Spinal cord (tissue), 10 donors: ENCODE data around the gene SLAMF7. TPM values are rescaled to one million over a fixed set of nuclear protein-coding genes. Genes with fewer than 3 reads are reported as not detected.
"Not testable (repeated sequence)": the region's sequence is repeated elsewhere in the genome, so short reads cannot be mapped to it uniquely, and the experiment has no call there.

Source experiments
- DNase-seq, 6 donors: peaks; one replicate each; pipeline versions ENCODE4 v3.0.0 to v3.0.0-alpha.2; 2013 to 2015; ENCODE audit warnings: low spot score in 6 of 6, low read depth in 4 of 6
- H3K27ac ChIP-seq: one replicate; pipeline ENCODE4 v1.5.1; 2013; ENCODE audit warnings: low read depth, low read length, control low read depth
- H3K27me3 ChIP-seq: one replicate; pipeline ENCODE4 v1.6.1; 2013; ENCODE audit warnings: low read length; ENCODE audit not compliant: control insufficient read depth, insufficient read depth
- H3K36me3 ChIP-seq: one replicate; pipeline ENCODE4 v1.6.1; 2013; ENCODE audit warnings: low read length; ENCODE audit not compliant: control insufficient read depth, insufficient read depth
- H3K4me1 ChIP-seq: one replicate; pipeline ENCODE4 v1.6.1; 2013; ENCODE audit warnings: low read length; ENCODE audit not compliant: control insufficient read depth, insufficient read depth
- H3K4me3 ChIP-seq: one replicate; pipeline ENCODE4 v1.5.1; 2013; ENCODE audit warnings: low read depth, low read length, control low read depth
- H3K9me3 ChIP-seq: one replicate; pipeline ENCODE4 v1.6.1; 2013; ENCODE audit warnings: low read length; ENCODE audit not compliant: control insufficient read depth, insufficient read depth
- WGBS: methylation state at CpG from one replicate; pipeline ENCODE4 v1.1.5; 2013; ENCODE audit warnings: missing lambda C conversion rate; ENCODE audit not compliant: insufficient coverage; 5-methylcytosine and 5-hydroxymethylcytosine counted together
- polyA plus RNA-seq, 2 donors: library from polyadenylated mRNA; unstranded; fragments of 120-200 nt; gene quantifications; one replicate each; pipeline ENCODE4 v1.2.1, GENCODE V29; 2013; ENCODE audit not compliant: insufficient read length in 2 of 2
- total RNA-seq, 2 donors: library from RNA; depleted of rRNA in 1 of 2; stranded (reverse); fragments of 120-200 nt in 1 of 2; fragments of >200 nt in 1 of 2; gene quantifications; one replicate each; pipeline versions ENCODE4 v1.2.3 to v1.2.4, GENCODE V29; 2013 to 2014
- donor health status: healthy.

SLAMF7 gene
- total and polyA plus RNA-seq, 4 donors, result 0.11 to 0.59 TPM; not detected in 2

DNA sequence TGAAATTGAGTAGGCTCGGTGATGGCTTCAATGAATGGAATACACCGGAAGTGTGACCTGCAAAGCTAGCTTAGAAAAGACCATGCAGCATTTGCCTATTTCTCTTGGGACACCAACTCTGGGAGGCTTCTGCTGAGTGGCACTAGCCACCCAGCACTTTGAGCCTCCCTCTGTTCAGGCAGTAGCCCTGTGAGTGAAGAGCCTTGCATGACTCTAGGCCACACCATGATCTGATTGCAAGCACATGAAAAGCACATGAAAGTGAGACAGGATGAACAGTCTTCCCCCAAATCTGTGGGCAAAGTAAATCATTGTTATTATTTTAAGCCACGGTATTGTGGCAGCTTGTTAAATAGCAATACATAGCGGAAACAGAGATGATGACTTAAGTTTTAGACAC lies 30.2 kb upstream of the SLAMF7 start:
- no peak for DNase-seq
- Histone ChIP-seq H3K4me3 (no peak overlapping the region), H3K9me3 (no peaks in the 10 kb centered on the region), H3K27me3 (no peaks in the 10 kb centered on the region), H3K4me1 (no peaks in the 10 kb centered on the region), H3K27ac (no peak overlapping the region), H3K36me3 (no peaks in the 10 kb centered on the region)
- WGBS, result 75% methylated on average over 4 of the region's 4 CpGs

DNA sequence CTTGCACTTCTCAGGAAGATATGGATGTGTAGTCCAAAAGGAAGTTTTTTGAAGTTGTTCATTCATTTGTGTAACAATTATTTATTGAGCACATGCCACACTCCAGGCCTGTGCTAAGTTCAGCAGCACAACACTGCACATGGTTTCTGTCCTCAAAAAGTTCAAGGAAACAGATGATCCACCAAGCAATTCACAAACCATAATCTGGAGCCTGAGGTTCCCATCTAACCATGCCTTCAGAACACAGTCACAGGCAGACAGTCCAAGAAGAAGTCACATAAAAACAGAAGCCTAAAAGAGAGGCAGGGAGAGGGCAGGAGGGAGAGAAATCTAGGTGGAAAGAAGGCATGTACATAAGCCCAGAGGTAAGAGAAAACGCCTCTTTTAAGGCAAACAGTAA lies 29.3 kb upstream of the SLAMF7 start:
- no peaks in the 10 kb centered on the region for H3K4me1 ChIP-seq
- no peak for DNase-seq
- H3K9me3 ChIP-seq, result no peaks in the 10 kb centered on the region
- H3K36me3 ChIP-seq, result no peaks in the 10 kb centered on the region
- WGBS, result no CpG with 5 or more reads among the region's 1 CpG
- H3K27ac ChIP-seq, result no peak overlapping the region
- H3K4me3 ChIP-seq, result no peak overlapping the region
- H3K27me3 ChIP-seq, result no peaks in the 10 kb centered on the region

DNA sequence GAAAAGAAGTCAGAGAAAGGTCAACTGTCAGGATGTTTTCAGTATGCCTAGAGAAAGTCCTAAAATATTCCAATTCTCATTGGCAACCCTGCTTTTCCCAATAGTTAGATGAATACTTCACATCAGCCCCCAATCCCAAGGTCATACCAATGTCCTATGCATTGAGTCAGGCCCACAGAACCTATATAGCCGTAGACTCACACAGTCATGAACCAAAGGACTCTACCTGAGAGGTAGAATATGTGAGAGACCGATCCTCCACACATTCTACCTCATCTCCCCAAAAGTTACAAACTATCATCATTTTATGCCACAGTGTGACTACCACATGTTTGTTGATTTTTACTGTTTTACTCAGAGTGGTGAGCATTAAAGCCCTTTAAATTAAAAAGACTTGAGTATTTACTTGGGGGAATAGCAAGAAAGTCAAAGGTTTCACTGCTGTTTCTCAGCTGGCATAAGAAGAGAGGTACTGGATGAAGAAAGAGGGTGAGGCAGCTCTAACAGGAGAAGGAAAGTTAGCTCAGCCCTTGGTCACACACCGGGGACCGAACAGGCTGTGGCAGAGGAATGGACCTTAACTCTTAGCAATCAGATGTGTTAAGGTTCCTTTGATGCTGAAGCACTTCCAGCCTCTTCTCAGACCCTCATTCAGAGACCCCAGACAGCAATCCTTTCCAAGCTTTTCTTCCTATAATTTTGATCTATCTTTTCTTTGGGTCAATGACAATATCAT lies 28.4 kb upstream of the SLAMF7 start:
- no peak overlapping the region for H3K4me3 ChIP-seq
- DNase-seq, result no peak
- H3K36me3 ChIP-seq, result no peaks in the 10 kb centered on the region
- 90% methylated on average over 2 of the region's 4 CpGs for WGBS
- no peaks in the 10 kb centered on the region for H3K27me3 ChIP-seq
- H3K9me3 ChIP-seq, result no peaks in the 10 kb centered on the region
- H3K4me1 ChIP-seq, result no peaks in the 10 kb centered on the region
- no peak overlapping the region for H3K27ac ChIP-seq

DNA sequence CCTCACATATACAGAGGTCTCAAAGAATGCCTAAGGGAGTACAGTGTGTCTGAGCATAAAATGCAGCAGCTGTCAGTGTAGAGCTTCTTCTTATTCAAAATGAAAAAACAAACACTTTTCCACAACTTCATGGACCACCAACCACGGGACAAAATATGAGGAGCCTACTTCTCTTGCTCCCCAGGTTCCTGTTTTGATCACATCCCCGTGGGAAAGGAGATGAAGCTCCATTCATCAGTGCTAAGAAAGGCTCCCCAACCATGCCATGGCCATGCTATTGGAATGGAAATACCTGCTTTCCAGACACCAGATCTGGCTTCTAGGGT lies 27.8 kb upstream of the SLAMF7 start:
- no peak for DNase-seq
- Histone ChIP-seq H3K4me1 (no peaks in the 10 kb centered on the region), H3K27ac (no peak overlapping the region), H3K27me3 (no peaks in the 10 kb centered on the region), H3K9me3 (no peaks in the 10 kb centered on the region), H3K4me3 (no peak overlapping the region), H3K36me3 (no peaks in the 10 kb centered on the region)
- WGBS, result 86% methylated on average over 2 of the region's 2 CpGs

DNA sequence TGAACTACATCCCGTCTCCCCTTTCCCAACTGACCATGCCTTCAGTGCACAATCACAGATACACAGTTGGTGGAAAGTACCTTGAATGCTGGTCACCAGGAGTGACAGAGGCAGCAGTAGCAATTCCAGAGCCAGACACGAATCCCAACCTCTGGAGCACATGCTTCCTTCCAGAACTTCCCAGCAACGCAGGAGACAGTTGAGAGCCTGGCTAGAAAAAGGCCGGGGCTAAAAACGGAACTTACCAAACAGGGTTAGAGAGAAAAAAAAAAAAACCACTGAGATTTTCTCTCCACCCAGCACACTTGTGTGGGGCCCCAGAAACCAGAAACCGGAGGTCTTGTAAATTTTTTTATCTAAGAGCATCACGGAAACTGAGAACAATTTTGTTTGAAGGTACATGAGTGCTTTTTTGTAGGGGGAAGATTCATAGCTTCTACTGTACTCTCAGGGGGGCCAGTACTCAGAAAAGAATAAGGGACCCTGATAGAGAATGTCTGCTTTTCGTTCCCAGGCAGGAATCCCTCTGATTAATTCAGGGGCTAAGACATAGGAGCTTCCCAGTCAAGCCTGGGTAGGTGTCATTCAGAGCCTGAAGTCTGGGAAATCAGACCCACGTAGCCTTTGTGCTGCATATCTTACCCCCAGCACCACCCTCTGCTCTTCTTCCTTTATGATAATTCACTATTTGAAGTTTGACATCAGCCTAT lies 27.3 kb upstream of the SLAMF7 start, which contains the start of gene CD48:
Gene CD48, minus strand, starts transcription at position 221 of the 710 bp plus-strand sequence. Its CDS starts 59 bp downstream, at position 162.
- Histone ChIP-seq H3K36me3 (no peaks in the 10 kb centered on the region), H3K9me3 (no peaks in the 10 kb centered on the region), H3K27ac (no peak within 1 kb of the TSS), H3K4me3 (no peak within 1 kb of the TSS), H3K27me3 (no peaks in the 10 kb centered on the region), H3K4me1 (no peaks in the 10 kb centered on the region)
- WGBS, result 62% methylated on average over 5 of the region's 9 CpGs
- DNase-seq, result no peak

DNA sequence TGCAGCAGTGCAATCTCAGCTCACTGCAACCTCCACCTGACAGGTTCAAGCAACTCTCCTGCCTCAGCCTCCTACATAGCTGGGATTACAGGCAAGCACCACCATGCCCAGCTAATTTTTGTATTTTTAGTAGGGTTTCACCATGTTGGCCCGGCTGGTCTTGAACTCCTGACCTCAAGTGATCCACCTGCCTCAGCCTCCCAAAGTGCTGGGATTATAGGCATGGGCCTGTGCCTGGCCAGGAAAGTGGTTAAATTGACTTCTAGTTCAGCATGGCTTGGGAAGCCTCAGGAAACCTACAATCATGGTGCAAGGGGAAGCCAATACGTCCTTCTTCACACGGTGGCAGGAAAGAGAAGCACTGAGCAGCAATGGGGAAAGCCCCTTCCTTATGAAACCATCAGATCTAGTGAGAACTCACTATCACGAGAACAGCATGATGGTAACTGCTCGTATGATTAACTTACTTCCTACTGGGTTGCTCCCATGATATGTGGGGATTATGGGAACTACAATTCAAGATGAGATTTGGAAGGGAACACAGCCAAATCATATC lies 26.4 kb upstream of the SLAMF7 start:
- not testable (repeated sequence) for H3K27me3 ChIP-seq, H3K27ac ChIP-seq

DNA sequence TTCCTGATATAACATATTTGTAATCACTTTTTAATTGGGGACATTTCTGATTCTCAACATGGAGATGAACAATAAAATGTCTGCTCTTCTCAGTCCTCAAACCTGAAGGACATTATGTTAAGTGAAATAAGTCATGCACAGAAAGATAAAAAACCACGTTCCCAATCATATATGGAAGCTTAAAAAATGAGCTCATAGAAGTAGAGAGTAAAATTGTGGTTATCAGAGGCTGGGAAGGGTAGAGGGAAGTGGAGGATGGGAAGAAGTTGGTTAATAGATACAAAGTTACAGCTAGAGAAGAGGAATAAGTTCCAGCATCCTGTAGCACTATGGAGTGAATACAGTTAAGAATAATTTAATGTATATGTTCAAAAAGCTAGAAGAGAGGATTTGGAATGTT lies 25.9 kb upstream of the SLAMF7 start:
- DNase-seq, result no peak
- Histone ChIP-seq H3K9me3 (no peaks in the 10 kb centered on the region), H3K36me3 (no peaks in the 10 kb centered on the region), H3K4me3 (no peak overlapping the region), H3K4me1 (no peaks in the 10 kb centered on the region), H3K27ac (no peak overlapping the region), H3K27me3 (no peaks in the 10 kb centered on the region)
- WGBS, result no CpG with 5 or more reads among the region's 1 CpG

More for the DNA sequence above, 26.4 kb upstream of the SLAMF7 start:
- H3K36me3 ChIP-seq, H3K9me3 ChIP-seq, H3K4me3 ChIP-seq, DNase-seq, H3K4me1 ChIP-seq: not testable (repeated sequence)
- 86% methylated on average over 3 of the region's 5 CpGs for WGBS

DNA sequence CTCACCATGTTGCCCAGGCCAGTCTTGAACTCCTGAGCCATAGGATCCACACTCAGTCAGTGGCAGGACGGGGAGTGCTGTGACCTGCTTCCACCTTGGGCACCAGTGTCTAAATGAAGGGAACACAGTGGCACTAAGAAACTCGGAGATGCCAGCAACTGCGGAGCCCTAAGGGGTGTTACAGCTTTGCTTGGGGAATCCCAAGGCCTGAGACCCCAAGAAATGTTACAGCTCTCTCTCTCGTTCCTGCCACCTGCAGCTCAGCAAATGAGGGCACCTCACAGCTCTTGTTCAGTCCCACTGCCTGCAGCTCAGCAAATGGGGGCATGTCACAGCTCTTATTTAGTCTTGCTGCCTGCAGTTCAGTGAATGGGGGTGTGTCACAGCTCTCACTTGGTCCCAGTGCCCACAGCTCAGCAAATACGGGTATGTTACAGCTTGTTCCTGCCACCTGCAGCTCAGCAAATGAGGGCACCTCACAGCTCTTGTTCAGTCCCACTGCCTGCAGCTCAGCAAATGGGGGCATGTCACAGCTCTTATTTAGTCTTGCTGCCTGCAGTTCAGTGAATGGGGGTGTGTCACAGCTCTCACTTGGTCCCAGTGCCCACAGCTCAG lies 24.9 kb upstream of the SLAMF7 start:
- not testable (repeated sequence) for H3K4me1 ChIP-seq, H3K27me3 ChIP-seq, H3K27ac ChIP-seq, H3K9me3 ChIP-seq, DNase-seq, H3K36me3 ChIP-seq, H3K4me3 ChIP-seq
- WGBS, result 78% methylated on average over 3 of the region's 5 CpGs

DNA sequence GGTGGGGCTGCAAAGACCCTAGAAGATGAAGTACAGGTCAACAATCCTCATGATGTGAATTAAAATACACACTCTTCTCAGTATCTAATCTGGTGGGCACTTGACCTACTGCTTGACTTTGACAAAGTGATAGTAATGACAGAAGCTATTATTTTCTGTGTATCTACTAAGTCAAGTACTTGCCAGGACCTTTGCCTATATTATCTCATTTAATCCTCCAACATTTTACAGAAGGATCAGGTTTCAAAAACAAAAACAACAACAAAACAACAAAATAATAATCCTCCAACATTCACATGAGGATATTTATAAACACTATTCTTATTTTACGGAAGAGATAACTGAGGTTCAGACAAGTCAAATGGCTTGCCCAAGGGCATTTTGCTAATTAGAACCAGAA lies 23.0 kb upstream of the SLAMF7 start:
- Histone ChIP-seq H3K27ac (no peak overlapping the region), H3K4me1 (no peaks in the 10 kb centered on the region), H3K27me3 (no peaks in the 10 kb centered on the region), H3K4me3 (no peak overlapping the region), H3K36me3 (no peaks in the 10 kb centered on the region), H3K9me3 (no peaks in the 10 kb centered on the region)
- no peak for DNase-seq
- WGBS, result 100% methylated on average over 1 of the region's 1 CpG
